ENCODE data around the gene CENPT. TPM values are rescaled to one million over a fixed set of nuclear protein-coding genes. Genes with fewer than 3 reads are reported as not detected.

Gene CENPT
- total RNA-seq, 2 experiments from 2014 or later = 49.3 to 50.7 TPM

DNA sequence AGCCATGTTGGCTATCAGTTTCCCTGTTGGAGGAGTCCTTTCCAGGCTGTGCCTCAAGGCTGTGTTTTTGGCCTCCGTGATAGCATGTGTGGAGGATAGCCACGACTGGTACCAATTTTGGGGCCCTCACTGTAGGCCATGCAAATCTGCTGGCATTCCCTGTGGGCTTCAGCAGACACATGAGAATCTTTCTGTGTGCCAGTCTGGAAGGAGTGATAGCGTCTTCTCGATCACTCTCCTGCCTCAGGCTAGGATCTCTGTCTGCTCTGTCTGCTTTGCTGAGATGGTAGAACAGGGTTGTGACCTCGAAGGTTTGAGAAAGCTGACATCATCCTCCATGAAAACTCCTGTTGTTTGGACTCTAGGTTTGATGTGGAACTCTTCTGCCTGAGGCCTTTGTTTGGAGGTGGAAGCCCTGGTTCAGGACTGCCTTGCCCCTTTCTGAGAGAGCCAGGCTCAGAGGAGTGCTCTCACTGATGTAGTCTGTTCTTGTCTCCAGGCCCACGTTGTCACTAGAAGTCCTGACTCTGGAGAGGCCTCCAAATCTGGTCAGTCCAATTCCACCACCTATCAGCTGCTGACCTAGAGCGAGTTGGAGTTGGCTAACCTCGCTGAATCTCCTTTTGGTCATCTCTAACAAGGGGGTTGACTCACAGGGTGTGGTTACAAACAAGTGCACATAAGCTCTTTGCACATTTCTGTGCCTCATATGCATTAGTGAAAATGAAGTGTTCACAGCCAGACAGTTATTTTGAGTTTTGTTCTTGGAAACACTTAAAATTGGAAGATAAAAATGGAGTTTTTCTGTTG lies 13.3 kb upstream of the CENPT start:
- CTCF ChIA-PET = no interaction called here

DNA sequence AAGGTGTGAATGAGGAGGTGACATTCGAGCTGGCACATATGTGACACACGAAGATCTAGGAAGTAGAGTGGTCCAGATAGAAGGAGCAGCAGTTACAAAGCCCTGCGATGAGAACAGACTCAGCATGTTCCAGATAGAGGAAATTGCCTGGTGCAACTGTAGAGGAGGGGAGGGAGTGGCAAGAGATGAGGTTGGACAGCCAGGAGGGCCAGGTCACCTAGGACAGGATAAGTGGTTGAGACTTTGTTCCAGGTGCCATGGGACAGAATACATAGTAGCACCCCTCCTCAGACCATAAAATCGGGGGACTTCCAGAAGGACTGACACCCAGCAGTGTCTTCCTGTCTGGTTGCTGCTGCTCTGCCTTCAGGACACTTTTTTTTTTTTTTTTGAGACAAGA lies 11.0 kb upstream of the CENPT start:
- ChIA-PET POLR2A (no interaction called here), CTCF (interaction anchor here (0.7 to 1.1 kb wide), 3 partner anchors 25 to 265 kb away, joined by 3 to 4 read pairs (median 4); no protein-coding TSS in a partner anchor)

More for the DNA sequence above, 13.3 kb upstream of the CENPT start:
- POLR2A ChIA-PET = no interaction called here

DNA sequence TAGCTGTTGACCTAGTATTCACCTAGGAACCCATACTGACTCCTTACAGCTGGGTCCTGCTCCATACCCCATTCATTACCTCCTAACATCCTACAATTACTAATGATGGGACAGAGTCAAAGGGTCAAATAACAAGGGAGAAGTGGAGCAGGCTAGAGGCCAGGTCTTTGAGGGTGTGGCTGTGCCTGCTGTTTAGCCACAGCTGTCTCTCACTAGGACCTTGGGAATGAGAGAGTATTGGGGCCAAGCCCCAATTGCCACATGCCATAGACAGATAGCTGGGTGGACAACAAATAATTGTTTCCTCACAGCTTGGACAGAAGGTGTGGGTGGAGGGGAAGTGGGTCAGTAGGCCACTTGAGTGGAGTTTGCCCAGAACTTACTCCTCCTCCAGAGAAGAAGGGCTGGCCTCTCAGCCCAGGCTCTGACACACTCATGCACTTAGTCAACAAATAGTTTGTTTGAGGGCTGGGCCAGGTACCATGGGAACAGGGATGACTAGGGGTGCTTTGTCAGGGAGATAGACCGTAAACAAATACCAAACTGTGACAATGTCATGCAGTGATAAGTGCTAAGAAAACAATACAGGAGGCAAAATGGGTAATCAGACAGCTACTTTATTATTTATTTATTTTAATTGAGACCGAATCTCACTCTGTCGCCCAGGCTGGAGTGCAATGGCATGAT lies 10.2 kb upstream of the CENPT start:
- CTCF ChIA-PET = interaction anchor here (0.9 to 1.1 kb wide), 2 partner anchors 26 to 43 kb away, joined by 4 read pairs; no protein-coding TSS in a partner anchor
- POLR2A ChIA-PET = no interaction called here

DNA sequence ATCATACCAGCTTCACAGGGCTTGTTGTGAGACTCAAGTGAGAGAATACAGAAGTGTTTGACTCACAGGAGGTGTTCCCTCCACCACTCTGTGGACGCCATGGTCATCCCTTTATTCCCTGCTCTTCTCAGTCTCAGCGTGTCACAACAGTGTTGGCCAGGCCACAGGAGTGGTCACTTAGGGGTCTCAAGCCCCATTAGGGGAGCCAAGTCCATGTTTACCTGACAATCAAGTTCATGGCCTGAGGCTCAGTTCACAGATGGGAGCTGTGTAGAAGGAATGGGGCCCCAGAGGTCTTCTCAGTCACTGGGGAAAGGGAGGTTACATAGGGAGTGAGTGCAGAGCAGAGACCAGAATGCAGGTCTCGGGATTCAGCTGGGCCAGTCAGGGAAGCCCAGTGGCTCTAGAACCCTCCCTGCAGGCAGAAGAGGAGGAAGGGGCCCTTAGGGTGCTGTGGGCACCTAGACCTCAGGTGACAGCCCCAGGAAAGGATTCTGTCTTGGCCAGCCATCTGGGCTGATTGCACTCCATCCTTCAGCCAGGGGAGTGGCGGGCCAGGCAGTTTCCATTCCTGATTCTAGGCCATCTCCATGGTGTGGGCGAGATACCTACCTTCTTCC lies 9.5 kb upstream of the CENPT start:
- ChIA-PET POLR2A (no interaction called here), CTCF (interaction anchor here (0.9 kb wide), 1 partner anchor 42 kb away, joined by 4 read pairs; no protein-coding TSS in a partner anchor)

DNA sequence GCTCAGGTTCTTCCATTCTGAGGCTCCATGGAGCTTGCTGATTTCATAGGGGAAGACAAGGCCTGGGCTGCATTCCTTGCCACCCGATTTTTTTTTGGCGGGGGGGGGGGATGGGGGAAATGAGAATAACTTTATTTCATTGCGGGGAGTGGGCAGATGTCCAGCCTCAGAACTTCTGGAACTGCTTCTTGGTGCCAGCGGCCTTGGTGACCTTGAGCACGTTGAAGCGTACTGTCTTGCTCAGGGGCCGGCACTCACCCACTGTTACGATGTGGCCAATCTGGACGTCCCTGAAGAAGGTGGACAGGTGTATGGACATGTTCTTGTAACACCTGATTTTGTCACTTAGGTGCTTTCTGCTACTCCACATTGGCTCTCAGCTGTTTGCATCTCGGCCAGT lies 8.3 kb upstream of the CENPT start:
- CTCF ChIA-PET = interaction anchor here (1.6 kb wide), 1 partner anchor 39 kb away, joined by 5 read pairs; no protein-coding TSS in a partner anchor

DNA sequence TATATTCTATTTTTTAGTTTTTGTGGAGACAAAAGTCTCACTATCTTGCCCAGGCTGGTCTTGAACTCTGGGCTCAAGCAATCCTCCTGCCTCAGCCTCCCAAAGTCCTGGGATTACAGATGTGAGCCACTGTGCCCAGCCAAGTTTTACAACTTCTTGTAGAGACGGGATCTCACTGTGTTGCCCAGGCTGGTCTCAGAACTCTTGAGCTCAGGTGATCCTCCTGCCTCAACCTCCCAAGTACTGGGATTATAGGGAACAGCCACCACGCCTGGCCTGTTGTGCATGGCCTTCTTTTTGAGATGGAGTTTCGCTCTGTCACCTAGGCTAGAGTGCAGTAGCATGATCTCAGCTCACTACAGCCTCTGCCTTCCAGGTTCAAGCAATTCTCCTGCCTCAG lies 6.2 kb upstream of the CENPT start:
- ChIA-PET POLR2A (no interaction called here), CTCF (no interaction called here)

More for the DNA sequence above, 8.3 kb upstream of the CENPT start:
- POLR2A ChIA-PET = interaction anchor here (1.0 kb wide), 1 partner anchor 11 kb away, joined by 5 read pairs; no protein-coding TSS in a partner anchor

DNA sequence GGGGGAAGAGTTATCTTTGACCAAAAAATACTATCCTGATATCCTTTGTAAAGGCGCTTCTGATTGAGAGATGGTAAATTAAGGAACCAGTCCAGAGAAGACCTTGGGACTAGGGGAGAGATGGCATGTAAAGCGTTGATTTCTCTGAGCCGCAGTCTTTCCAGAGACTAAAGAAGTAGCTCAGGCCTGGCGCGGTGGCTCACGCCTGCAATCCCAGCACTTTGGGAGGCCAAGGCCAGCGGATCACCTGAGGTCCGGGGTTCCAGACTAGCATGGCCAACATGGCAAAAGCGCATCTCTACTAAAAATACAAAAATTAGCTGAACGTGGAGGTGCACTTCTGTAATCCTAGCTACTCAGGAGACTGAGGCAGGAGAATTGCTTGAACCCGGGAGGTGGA lies 625 bp upstream of the CENPT start:
- CTCF ChIA-PET = interaction anchor here (0.9 to 1.3 kb wide), 3 partner anchors 25 to 118 kb away, joined by 3 to 4 read pairs (median 3); partner anchors contain the start of genes EDC4, RANBP10 and TSNAXIP1
- POLR2A ChIA-PET = no interaction called here

DNA sequence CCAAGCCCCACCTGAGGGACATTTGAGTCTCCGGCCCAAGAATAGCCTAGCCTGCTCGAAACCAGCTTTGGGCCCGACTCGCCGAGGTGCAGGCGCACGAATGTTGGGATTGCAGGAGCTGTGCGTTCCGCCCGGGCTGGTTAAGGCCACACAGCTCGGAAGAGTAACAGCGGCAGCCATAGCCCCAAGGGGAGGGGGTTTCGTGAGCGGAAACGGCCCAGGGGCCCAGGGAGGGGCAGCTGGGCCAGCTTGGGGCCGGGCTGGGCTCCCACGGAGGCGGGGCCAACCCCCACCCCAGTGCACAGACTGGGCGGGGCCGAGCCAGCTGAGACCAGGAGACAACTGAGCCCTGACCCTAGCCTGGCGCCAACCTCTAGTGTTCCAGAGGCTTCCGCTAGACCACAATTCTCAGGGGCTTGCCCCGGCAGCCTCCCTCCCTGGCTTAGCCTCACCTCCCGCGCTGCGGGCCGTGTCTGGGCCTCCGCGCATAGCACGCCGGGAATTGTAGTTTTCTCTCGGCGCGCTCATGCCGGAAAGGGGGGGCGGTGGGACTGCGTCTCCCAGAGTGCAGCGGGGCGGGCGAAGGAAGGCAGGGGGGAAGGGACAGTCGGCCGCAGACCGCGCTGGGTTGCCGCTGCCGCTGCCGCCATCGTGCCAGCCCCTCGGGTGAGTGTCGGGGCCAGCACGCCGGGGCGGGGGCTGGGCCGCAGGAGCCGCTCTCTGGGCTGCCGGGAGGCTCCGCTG lies 1.0 kb downstream of the CENPT start, which contains the start of gene NUTF2:
NUTF2 (plus strand) TSS at position 614 of the 744 bp plus-strand sequence. CDS start 18,198 bp downstream, outside the sequence.
- POLR2A ChIA-PET = interaction anchor here (1.6 to 1.8 kb wide), 2 partner anchors 13 to 90 kb away, joined by 6 to 8 read pairs; partner anchors contain the start of gene PSMB10

DNA sequence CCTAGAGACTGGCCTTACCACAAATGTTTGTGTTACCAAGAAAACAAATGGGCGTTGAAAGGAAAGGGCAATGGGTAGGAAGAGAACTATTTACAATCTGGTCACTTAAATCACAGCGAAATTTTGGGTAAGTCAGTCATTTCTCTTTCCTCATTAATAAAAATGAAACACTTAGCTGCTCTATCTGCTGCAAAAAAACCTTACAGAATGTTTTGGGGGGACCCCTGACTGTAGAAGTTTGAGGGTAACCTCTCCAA lies 1.5 kb downstream of the CENPT start:
- POLR2A ChIA-PET = interaction anchor here (1.6 to 1.8 kb wide), 2 partner anchors 13 to 90 kb away, joined by 6 to 8 read pairs; partner anchors contain the start of gene PSMB10

More for the DNA sequence above, 1.0 kb downstream of the CENPT start, which contains the start of gene NUTF2:
- CTCF ChIA-PET = interaction anchor here (1.2 to 2.8 kb wide), 3 partner anchors 13 to 36 kb away, joined by 3 to 8 read pairs (median 5); no protein-coding TSS in a partner anchor

DNA sequence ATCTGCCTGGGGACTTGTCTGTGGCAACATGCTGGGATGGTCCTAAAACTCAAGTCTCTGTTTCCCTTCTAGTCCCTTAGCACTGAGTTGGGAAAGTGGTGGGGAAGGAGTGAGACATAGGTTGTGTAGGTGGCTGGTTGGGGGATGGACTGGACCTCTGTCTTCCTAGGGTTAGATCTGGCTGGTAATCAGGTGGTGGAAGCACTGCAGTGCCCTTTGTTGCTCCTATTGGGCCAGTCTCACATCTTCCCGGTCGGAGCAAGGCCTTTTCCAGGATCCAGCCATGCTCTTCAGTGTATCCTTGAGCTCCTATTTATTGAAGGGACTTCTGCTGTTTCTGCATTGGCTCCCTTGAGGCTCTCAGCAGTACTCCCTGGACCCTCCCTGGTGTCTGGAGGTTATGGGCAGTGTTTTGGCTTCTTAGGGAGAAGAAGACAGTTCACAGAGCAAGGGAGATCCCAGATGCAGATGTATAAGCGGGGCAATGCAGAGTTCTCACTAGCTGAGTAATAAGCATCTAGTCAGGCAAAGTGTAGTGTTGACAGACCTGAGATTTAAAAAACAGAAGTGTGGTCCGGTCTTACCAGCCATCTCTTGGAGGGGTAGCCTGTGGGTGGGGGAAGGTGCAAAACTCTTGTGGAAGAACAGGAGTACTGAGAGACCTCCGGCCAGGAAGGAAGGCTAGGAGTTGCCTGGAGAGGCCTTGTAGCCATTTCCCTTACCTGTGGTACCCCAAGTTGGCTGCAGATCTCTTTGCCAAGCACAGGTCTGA lies 2.0 kb downstream of the CENPT start:
- CTCF ChIA-PET = interaction anchor here (1.2 to 2.8 kb wide), 5 partner anchors 12 to 39 kb away, joined by 4 to 10 read pairs (median 5); partner anchors contain the start of genes RANBP10 and TSNAXIP1
- POLR2A ChIA-PET = interaction anchor here (1.0 to 1.8 kb wide), 3 partner anchors 10 to 91 kb away, joined by 5 to 8 read pairs (median 6); partner anchors contain the start of gene PSMB10

More for the DNA sequence above, 1.5 kb downstream of the CENPT start:
- CTCF ChIA-PET = interaction anchor here (1.2 to 2.8 kb wide), 3 partner anchors 12 to 37 kb away, joined by 4 to 8 read pairs (median 5); no protein-coding TSS in a partner anchor

DNA sequence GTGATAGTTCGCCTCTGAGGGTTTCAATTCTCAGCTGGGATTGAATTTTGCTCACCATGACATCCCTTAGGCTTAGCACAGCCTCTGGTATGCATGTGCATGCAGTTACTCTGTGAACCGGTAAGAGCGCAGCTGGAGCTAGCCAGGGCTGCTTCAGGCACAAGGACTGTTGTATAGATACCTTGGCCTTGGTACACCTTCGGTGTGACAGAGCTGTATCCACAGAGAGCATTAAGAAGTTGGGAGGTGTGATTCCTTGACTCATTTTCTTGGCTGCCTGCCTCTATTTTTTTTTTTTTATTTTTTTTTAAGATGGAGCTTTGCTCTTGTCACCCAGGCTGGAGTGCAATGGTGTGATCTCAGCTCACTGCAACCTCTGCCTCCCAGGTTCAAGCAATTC lies 3.0 kb downstream of the CENPT start:
- ChIA-PET CTCF (interaction anchor here (0.6 to 2.8 kb wide), 6 partner anchors 11 to 85 kb away, joined by 3 to 10 read pairs (median 4); partner anchors contain the start of genes RANBP10 and TSNAXIP1), POLR2A (interaction anchor here (1.0 kb wide), 1 partner anchor 11 kb away, joined by 5 read pairs; no protein-coding TSS in a partner anchor)

DNA sequence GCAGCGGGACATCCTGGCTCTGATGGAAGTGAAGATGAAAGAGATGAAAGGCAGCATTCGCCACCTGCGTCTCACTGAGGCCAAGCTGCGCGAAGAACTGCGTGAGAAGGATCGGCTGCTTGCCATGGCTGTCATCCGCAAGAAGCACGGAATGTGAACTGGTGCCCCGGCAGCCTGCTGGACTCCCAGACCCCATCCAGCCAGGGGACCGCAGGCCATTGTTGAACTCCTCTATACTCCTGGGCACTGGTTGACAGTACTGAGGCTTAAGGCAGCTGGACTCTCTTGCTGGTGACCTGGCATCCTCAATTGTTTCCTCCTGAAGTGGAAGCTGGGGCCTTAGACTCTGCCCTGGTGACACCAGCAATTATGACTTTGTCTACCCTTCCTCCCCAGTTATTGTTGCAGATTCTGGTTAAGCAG lies 4.1 kb downstream of the CENPT start:
- POLR2A ChIA-PET = interaction anchor here (0.6 kb wide), 2 partner anchors 41 to 825 kb away, joined by 4 to 6 read pairs; no protein-coding TSS in a partner anchor
- CTCF ChIA-PET = interaction anchor here (0.6 to 2.0 kb wide), 7 partner anchors 10 to 261 kb away, joined by 3 to 10 read pairs (median 4); partner anchors contain the start of genes RANBP10 and TSNAXIP1

DNA sequence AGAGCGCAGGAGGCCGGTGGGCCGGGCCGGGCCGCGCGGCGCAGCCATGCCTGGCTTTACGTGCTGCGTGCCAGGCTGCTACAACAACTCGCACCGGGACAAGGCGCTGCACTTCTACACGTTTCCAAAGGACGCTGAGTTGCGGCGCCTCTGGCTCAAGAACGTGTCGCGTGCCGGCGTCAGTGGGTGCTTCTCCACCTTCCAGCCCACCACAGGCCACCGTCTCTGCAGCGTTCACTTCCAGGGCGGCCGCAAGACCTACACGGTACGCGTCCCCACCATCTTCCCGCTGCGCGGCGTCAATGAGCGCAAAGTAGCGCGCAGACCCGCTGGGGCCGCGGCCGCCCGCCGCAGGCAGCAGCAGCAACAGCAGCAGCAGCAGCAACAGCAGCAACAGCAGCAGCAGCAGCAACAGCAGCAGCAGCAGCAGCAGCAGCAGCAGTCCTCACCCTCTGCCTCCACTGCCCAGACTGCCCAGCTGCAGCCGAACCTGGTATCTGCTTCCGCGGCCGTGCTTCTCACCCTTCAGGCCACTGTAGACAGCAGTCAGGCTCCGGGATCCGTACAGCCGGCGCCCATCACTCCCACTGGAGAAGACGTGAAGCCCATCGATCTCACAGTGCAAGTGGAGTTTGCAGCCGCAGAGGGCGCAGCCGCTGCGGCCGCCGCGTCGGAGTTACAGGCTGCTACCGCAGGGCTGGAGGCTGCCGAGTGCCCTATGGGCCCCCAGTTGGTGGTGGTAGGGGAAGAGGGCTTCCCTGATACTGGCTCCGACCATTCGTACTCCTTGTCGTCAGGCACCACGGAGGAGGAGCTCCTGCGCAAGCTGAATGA lies 4.8 kb downstream of the CENPT start:
- POLR2A ChIA-PET = interaction anchor here (0.6 kb wide), 1 partner anchor 41 kb away, joined by 4 read pairs; no protein-coding TSS in a partner anchor
- CTCF ChIA-PET = interaction anchor here (0.6 to 1.3 kb wide), 3 partner anchors 9 to 26 kb away, joined by 3 to 4 read pairs (median 3); no protein-coding TSS in a partner anchor

DNA sequence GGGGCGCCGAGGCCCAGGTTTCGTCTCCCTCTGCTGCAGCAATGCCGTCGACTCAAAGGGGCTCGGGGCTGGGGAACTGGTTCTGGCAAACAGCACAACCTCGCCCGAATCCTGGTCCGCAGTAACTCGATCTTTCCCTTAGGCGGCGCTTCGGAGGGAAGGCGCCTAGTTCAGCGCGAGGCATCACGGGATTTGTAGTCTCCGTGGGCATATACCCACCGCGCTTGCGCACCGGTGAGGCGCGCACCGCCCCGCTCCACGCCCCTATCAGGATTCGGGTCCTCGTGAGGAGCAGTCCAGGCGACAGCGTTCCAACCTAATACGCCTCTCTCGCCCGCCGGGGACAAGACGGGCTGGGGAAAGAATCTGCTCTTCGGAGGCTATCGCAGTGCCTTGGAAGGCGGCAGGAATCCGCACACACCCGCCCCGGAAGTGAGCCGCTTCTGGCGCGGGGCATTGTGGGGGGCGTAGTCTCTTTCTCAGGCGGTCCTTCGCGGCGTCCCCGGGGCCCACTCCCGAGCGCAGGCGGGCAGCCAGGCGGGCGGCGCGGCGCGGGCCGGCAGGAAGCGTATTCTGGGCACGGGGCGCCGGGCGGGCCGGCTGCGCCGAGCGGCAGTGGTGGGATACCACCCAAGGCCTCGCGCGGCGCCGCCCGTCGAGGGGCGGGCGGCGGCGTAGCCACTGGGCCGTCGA lies 5.5 kb downstream of the CENPT start, which contains the start of gene THAP11:
THAP11 (plus strand) TSS at position 505 of the 693 bp plus-strand sequence. CDS start 235 bp downstream, outside the sequence.
- ChIA-PET CTCF (interaction anchor here (0.8 to 1.3 kb wide), 5 partner anchors 8 to 169 kb away, joined by 3 to 6 read pairs (median 3); no protein-coding TSS in a partner anchor), POLR2A (no interaction called here)

DNA sequence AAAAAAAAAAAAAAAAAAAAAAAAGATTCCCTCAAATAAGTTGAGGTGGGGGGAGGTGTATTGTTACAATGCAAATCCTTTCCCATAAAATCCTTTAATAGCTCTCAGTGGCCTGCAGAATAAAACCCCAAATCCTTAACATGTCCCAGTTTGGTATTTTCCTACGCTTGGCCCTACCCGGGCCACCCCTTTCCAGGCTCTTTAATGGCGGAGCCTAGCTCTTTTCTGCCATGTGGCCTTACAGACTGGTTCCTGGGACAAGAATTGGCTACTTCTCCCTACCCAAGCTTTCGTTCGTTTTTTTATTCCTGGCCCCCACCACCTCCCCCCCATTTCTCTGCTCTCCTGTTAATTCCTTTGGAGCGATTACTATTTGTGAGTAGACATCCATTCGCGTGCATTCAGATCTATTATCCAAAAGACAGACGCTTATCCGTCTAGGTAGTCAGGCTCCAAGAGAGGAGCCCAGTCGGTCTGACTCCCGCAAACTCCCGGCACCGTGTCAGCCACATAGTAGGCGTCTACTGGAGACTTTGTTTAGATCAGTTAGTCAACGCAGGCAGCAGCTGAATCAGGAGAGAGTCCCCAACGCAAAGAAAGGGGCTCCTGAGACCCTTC lies 6.2 kb downstream of the CENPT start:
- POLR2A ChIA-PET = interaction anchor here (0.6 to 1.1 kb wide), 3 partner anchors 32 to 91 kb away, joined by 3 to 10 read pairs (median 4); partner anchors contain the start of gene EDC4
- CTCF ChIA-PET = interaction anchor here (0.8 to 1.2 kb wide), 3 partner anchors 25 to 168 kb away, joined by 3 to 6 read pairs (median 3); no protein-coding TSS in a partner anchor

Data from activated CD8-positive, alpha-beta memory T cell treated with anti-CD3 and anti-CD28 coated beads for 36 hours (primary cell).